ENCODE results near the gene PC.

DNA sequence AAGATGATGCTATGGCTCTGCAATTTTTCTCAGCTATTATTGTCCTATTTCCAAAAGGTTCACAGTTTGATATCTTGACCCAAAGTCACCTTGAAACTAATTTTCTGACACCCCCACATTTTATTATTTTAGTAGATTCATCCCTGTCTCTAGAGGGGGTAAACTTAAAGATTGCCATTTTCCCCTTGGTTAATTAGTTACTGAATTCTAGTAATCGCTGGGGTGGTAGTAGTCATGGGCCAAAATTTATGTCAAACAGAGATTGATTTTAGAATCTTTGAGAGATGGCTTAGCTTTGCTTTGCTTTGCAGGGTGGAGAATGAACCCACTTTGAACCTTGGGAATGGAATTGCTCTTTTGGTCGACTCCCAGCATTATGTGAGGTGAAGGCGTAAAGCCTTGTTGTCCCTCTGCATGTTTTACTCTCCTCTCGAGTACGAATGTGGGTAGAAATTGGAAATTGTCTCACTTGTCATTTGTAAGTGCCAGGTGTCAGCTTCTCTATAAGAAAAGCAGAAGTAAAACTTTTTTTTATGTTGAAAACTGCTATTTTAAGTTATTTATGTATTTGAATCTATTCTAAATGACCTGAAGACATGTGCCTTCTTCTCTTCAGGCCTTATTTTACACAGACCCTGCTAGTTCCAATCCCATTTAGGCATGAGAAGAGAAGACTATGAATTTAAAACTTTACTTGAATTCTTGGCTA, 157.3 kb downstream of the PC start:
- TF ChIP-seq, protein P1, sequence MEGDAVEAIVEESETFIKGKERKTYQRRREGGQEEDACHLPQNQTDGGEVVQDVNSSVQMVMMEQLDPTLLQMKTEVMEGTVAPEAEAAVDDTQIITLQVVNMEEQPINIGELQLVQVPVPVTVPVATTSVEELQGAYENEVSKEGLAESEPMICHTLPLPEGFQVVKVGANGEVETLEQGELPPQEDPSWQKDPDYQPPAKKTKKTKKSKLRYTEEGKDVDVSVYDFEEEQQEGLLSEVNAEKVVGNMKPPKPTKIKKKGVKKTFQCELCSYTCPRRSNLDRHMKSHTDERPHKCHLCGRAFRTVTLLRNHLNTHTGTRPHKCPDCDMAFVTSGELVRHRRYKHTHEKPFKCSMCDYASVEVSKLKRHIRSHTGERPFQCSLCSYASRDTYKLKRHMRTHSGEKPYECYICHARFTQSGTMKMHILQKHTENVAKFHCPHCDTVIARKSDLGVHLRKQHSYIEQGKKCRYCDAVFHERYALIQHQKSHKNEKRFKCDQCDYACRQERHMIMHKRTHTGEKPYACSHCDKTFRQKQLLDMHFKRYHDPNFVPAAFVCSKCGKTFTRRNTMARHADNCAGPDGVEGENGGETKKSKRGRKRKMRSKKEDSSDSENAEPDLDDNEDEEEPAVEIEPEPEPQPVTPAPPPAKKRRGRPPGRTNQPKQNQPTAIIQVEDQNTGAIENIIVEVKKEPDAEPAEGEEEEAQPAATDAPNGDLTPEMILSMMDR (IDR thresholded peaks at IDR 0.05; ENCODE audit: low read length) = no peak
- TF ChIP-seq EZH2 (optimal IDR thresholded peaks at IDR 0.05; ENCODE audit: low read depth, low read length) = no peak
- no peak for TF ChIP-seq EZH2phosphoT487 (IDR thresholded peaks at IDR 0.05; ENCODE audit: low read length)

All from MM.1S (cell line).